GM19395 (cell line): Measurements from ENCODE around the gene TCF4.

ENCODE experiments used
- ATAC-seq: cut with Tn5 transposase; IDR thresholded peaks from one replicate; pipeline ENCODE4 v1.9.1; 2021; ENCODE audit warnings: mild to moderate bottlenecking, moderate library complexity; ENCODE audit not compliant: unreplicated experiment

The TCF4 gene

DNA sequence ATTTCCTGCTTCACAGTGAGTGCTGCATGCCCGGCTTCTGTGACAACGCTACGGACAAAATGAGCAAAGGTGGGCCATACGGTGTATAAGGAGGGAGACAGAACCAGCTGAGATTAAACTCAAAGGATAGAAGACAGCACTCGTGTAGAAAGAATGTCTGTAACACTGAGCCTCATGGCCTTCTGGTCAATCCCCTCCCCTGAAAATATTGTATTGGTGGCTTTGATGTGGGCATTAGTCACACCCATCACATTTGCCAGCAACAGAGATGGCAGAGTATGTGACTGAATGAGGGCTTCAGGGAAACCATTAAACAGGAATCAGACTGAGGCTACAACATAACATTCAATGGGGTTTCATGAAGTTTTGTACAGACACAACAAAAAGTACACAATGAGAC is 341.0 kb downstream of the TCF4 start:
- ATAC-seq: no peak

DNA sequence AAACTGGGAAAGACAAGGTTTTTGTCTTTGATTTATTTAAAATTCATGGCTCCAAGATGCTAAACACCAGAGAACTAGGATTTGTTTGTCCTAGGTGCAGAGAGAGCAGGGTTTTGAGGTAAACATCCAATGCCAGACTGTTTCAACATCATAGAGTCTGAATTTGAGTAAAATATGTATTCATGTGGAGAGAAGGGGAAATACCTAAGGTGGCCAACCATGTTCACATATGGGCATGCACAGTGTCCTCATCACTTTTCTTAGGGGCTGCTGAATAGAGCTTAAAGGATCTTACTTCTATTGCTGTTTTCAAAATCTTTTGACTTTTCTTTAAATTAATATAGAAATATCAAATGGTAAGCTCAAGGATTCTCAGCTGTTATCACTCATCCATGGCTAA is 341.7 kb downstream of the TCF4 start:
- no peak for ATAC-seq

DNA sequence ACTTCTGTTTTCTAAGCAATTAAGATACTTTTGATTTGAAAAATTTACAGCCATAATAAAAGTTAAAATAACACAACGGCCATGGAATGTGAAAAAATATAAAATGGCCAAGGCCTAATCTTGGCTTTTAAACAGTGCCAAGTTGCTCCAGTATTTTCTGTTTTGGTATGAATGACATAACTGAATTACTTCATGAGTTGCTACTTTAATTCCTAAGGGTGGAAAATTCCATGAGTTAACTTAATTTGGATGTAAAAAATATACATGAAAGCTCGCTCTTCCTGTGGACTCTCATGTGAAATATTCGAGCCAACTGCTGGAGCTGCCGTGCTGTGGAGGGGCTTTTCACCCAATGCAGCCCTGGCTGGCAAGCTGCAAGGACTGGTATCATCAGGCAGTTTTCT is 342.8 kb downstream of the TCF4 start:
- ATAC-seq: no peak

DNA sequence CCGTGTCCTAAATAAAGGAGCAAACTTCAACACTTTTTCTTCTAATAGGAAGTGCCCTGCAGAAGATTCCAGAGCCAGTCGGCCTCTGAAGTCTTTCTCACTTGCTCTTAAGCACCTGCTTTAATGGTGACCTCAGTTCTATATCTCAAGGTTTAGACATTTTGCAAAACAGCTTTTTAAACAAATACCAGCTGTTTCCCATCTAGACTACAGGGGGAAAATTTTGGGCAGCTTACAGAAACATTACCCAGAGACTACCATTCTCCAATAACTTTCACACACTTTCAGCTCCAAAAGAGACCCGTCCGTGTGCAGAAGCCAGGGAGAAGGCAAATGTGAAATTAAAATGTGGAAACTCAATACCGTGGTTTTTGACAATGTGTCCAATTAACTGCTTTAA is 343.4 kb downstream of the TCF4 start:
- no peak for ATAC-seq

DNA sequence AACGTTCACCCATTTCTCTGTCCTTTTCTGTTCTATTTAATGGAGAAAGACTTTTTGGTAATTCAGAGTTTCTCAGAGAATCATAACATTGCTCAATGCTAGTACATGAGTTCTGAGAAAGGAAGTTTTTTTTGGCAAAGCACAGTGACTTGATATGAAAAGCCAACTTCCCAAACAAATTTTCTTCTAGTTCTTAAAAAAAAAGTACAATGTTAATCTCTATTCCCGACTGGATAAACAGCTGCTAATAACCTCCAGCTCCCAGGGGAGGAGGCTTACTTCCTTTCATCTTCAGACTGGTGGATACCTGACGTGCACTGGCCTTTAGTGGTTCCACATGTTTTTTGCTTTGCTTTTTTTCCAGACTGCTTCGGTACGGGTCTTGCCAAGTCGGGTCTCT is 344.1 kb downstream of the TCF4 start:
- ATAC-seq: no peak

DNA sequence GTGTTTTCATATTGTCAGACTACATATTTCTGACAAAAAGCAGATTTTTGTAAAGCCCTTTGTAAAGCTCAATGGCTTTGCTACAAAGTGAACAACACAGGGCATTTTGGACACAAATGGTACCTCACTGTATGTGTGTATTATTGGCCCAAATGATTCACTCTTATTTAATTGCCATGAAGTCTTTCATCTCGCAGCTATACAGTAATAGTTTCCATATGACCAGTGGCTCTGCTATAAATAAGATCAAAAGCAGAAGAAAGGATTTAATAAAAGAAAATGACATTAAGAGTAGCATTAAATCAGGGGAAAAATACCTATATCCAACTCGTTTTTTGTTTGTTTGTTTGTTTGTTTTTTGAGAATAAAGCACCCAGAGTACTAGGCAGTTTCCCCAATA is 344.7 kb downstream of the TCF4 start:
- no peak for ATAC-seq

DNA sequence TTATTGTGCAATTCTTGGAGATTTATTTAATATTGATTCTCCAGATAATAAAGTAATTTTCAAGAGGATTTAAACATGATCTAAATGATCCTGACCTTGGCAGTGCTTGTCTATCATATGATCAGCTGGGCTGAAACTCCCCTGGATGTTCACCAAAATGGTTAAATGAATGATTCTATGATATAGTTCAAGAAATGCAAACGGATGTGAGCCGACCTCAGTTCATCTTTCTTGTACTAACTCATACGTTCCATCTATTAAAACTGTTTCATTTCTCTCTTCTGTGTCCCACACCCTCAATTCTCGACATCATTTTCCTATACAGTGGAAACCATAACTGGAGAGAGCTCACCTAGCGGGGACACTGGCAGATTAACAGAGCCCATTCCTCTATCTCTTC is 347.0 kb downstream of the TCF4 start:
- ATAC-seq: peak; percentile 70

DNA sequence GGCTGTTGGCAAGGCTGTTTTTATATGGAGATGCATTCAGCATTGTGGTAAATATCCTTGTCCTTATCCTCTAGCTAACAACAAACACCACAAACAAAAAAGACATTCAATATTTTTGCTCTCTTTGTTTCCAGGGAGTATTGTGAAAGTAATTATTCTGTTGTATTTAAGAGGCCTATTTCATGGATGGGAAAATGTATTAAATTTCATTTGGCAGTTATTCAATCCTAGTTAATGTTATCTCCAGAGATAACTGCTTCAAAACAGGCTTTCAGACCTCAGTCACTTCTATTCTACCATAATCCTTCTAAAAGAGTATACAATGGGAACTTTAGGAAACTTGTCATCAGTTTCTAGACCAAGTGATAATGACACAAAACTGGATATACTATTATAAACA is 348.3 kb downstream of the TCF4 start:
- ATAC-seq: no peak

DNA sequence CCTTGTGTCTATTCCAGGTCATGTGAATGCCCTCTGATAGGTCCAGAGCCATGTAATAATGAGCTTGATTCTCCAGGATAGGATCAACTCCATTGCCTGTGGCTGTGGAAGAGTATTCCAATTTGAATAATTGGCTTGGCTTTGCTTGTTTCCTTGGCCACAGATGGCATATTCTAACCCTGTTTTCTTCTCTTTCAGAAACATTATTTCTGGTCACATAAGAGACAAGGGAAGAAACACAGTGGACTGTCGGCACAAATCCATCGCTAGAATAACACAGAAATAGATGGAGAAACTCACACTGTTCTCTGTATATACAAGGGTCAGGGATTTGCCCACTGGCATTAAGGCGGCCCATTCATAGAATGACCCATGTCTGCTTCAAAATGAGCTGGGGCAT is 350.3 kb downstream of the TCF4 start:
- ATAC-seq: no peak

DNA sequence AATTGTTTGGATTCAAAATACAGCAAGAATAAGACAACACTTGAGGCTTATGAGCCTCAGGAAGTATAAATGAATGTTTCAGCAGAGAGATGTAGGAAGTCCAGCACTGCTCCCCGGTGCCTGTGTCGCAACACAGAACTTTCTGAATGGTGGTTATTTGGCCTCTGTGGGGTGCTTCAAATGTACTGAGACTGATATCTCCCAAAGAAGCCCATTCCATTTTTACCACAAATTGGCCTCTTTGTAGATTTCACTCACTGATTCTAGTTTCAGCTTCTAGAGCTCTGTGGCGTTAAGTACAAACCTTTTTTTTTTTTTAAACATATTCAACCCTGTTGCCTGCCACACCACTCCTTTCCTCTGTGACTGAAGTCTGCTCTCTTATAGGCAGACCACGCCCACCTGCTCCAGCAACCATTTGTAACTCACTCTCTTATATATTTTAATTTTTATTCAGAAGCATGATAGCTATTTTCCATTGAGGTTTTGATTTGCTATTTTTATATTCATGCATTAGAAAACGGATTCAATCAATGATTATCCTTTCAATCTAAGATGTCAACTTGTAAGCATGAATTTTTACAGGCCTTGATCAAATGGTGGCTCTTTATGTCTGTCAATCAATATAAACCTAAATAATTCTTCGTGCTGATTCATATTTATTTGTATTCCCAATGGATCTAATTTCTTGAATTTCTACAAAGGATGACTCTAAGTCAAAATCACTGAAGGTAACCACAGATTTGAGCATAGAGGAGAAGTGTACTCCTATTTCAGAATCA is 351.7 kb downstream of the TCF4 start:
- peak; percentile 59 for ATAC-seq

DNA sequence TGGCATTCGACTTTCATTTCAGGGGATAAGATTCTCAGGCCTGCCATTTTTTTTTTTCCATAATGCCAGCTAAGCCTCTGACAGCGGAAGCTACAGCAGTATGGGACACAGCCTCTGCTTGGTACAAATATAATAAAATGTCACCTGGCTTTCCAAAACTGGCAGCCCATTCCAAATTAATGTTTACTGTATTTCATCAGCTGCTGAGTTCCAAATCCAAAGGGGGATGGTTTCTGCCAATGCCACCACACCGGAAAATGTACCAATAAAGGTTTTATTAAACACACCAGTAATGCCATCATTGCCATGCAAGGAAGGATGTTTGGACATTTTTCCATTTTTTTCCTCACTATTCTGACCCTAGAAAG is 352.9 kb downstream of the TCF4 start:
- no peak for ATAC-seq

DNA sequence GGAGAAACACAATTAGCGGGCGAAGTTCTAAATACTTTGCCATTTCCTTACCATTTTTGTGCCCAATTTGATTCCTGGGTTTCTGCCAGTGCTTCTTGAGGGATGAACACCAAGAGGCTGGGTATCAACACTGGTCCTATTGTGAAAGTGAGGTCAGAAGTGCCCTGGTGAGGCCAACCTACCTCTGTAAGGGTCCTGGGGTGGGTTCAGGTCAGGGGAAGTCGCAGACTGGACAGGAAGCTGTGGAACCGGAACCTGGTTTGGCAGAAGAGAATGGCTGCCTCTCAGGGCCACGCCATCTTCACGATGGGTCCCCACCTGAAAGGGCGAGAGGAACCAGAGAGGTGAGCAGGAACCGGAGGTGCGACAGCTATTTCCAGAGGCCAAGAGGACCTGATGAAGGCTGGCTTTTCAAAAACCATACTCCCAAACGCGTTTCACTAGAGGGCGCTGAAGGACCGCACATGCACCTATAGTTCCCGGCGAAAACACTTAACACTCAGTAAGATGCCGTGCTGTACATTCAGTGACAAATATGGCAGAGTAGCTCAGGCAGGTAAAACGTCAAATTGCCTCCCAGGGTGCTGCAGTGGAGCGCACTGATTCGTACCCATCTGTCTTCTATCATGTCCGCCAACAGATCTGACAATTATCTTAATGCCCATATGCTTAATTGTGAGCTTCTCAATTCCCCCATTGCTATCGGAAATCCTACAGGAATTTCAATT is 353.5 kb downstream of the TCF4 start:
- ATAC-seq: peak; percentile 72

DNA sequence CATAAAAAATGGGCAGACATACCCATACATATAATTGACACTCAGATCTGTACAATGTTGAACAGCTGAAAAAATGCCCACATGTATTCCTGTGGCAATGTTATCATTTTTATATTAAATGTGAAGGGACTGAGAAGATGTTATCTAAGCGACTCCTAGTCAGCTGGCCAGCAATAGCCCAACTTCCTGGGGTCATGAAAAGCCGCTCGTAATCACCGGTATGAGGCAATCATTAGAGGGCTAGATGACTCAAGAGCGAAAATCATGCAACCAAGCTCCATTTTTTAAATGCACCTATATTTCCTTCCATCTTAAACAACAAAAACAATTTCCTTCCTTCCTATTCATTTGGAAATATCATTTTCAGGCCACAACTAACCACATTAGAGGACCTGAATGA is 354.1 kb downstream of the TCF4 start:
- ATAC-seq: no peak

DNA sequence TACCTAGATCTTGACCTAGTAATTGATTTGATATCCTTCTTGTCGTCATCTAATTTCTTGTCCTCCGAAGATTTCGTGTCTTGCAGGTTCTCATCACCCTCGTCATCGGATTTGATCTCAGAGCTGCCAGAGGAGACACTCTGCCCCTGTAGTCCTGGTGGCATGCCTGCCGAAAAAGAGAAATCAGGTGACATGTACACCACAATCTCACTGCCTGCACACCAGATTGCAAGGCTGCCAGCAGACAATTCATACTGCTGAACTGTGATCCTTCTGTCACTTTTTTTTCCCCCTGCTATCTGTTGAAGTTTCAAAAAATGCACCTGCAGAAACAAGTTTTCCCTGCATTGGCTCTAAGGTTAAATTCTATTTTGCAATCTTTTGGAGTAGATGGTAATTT is 355.5 kb downstream of the TCF4 start:
- ATAC-seq: no peak

DNA sequence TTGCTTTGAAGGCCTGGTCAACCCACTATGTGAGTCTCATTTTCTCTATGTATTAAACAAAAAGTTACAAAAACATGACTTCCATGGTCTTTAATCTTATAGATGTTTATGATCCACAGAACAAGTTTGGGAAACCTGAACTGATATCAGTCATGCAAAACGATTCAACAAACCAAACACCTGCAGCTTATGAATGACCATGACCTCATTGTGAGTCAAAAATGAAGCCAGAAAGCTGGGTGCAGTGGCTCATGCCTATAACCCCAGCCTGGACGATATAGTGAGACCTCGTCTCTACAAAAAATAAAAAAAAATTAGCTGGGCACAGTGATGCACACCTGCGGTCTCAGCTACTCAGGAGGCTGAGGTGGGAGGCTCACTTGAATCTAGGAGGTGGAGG is 358.3 kb downstream of the TCF4 start:
- ATAC-seq: no peak

DNA sequence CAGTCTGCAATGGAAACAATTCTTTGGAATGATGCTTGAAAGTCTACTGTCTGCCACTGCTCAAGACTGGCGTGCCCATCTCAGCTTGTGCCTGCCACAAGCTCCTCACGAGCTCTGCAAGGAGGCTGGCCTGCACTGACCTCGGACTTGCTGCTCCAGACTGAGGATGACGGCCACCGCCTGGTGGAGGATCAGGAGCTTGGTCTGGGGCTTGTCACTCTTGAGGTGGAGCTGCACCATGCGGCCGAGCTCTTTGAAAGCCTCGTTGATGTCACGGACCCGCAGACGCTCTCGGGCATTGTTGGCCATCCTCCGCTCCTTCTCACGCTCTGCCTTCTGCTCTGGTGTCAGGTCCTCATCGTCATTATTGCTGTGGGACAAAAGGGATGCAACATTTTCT is 359.3 kb downstream of the TCF4 start:
- no peak for ATAC-seq

DNA sequence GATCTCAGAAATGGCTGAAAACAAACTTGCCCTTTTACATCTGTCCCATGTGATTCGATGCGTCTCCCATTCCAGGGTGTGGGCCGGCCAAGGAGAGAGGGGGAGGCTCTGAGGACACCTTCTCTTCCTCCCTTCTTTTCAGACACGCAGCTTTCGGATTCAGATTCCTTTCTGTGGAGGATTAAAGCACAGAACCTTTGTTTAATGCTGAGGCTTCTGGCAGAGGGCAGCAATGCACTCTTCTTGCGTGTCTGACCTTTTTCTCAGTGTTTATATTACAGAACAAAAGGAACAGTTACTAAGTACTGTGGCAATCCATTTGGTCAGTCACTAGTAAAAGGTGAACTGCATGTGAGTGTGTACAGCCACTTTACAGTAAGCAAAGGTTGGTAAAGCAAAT is 359.8 kb downstream of the TCF4 start:
- ATAC-seq: no peak

DNA sequence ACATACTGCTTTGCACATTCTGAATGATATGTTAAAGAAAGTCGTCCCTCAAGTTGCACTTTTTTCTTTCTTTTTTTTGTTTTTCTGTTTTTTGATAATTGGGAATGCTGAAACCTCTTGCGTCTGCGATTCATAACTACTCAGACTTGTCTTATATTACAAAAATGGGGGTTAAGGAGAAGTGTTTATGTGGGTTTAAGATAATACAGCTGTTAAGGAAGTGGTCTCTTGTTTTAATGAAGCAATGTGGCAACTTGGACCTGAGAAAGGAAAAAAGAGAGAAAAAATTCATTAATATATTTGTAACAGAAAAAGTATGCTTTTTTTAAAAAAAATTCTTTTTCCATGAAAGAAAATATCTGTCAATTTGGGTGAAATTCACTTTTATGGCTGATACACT is 360.2 kb downstream of the TCF4 start:
- no peak for ATAC-seq

DNA sequence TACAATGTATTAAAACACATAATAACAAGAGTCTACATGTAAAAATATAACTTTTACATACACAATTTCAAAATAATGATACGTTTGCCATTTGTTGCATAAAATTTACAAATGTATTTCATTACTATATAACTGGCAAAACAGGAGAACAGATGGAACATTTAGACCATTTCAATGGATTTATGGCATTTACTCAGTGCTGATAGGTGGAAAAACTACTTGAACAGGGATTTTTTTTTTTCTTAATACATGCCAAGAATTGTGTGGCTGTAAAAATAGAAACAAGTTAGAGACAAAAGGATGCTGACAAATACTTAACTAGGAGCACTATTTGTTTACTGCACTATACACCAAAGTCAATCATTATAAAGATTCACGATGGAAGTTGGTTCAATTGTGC is 361.9 kb downstream of the TCF4 start:
- ATAC-seq: no peak

DNA sequence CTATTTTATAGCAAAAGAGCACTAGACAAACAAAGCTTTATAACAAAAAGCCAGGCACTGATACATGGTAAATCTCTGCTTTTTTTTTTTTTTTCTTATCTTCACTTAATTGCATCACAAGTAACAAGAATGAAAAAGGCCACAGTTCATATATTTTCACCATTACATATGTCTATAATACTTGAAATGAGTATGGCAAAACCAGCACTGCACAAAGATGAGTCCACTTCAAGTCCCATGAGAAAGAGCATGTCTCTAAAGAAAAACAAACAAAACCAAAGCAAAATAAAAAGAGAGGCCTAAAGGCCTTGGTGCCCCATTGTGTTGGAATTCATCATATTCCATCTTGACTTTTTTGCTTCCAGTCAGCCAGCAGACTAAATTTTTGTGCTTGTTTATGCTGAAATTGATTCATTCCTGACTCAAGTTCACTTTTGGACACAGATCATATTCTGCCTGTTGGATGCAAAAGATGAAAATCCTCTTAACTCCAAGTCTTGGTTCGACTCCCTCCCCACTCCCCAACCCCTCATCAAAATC is 363.8 kb downstream of the TCF4 start:
- ATAC-seq: no peak

DNA sequence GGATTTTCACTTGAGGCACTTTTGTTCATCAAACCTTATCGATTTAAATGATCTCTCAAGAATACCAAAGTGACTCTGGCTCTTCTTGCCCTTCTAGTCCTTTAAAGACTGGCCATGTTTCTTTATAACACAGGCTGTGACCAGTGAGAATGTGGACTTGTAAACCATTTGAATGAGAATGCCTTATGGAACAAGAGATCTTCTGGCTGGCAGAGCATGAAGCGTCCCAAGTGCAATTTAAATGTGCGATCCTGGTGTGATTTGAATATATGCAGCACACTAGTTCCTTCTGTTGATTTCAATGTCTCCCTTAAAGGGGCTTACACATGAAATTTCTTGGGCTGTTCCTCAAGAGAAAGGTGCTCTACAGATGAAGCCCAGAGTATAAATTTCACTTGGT is 366.4 kb downstream of the TCF4 start:
- ATAC-seq: no peak

DNA sequence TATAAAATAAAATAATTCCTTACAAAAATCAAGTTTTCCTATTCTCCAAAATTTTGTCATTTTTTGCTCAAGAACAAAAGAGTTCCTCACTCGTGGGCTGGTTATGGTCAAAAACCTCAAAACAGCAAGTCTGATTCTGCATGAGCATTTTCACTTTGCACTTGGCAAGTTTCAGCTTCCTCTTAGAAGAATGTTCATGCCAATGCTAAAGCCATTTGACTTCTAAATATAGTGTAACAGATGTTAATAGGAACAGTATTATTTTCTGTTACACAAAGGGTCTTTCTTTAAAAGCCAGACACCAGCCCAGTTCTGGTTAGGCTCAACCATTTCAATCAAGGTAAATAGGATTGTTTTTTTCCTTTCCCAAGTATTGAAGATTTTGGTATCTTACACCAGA is 367.5 kb downstream of the TCF4 start:
- peak; percentile 88 for ATAC-seq
